Articular chondrocyte of knee joint (primary cell): ENCODE measurements around the gene NHLH1. TPM values are rescaled to one million over a fixed set of nuclear protein-coding genes. Genes with fewer than 3 reads are reported as not detected.

Source experiments
- small RNA-seq: library from RNA; depleted of rRNA; stranded (forward); fragments of <200 nt; gene quantifications from one replicate; pipeline ENCODE3, GENCODE V24; 2012
- total RNA-seq: library from RNA; depleted of rRNA; stranded (reverse); fragments of >200 nt; gene quantifications from 2 replicates; pipeline ENCODE4 v1.2.3, GENCODE V29; 2012

Gene NHLH1
- under 0.01 TPM in 2 replicates for total RNA-seq

GRCh38 chr1:160366731-160367515 lies at the start of gene NHLH1:
NHLH1 (plus strand) TSS chr1:160367071; CDS start chr1:160370732, 3,661 bp downstream.

GRCh38 chr1:160342953-160343869 lies 23.7 kb upstream of the NHLH1 start, which contains the start of the genes COPA and NCSTN:
COPA (minus strand) TSS chr1:160343250; CDS start chr1:160343170, 80 bp downstream.
NCSTN (plus strand) TSS chr1:160343383; CDS start chr1:160343397, 14 bp downstream.

GRCh38 chr1:160400223-160400645 lies 33.4 kb downstream of the NHLH1 start, which contains the start of gene VANGL2:
VANGL2 (plus strand) TSS chr1:160400564; CDS start chr1:160415838, 15,274 bp downstream.

Small RNA genes within 50 kb of the gene (small RNA-seq; reads per million reads assigned to genes)
- gene RF00019 (not detected), gene RNU4-42P (not detected)

Other genes with a start within 250 kb of the NHLH1 start
- gene ATP1A4, start 215.5 kb upstream of the NHLH1 start, total RNA-seq = not detected in 2 replicates
- 0.32 and 0.65 TPM in 2 replicates for gene CASQ1, start 176.5 kb upstream of the NHLH1 start, total RNA-seq
- gene PEA15, start 161.7 kb upstream of the NHLH1 start, total RNA-seq = 258 and 280 TPM in 2 replicates
- 82.7 and 95.8 TPM in 2 replicates for gene DCAF8, start 104.5 kb upstream of the NHLH1 start, total RNA-seq
- gene PEX19, start 81.9 kb upstream of the NHLH1 start, total RNA-seq = 55.7 and 60.0 TPM in 2 replicates
- 268 and 285 TPM in 2 replicates for gene COPA, start 23.8 kb upstream of the NHLH1 start, total RNA-seq
- 116 and 123 TPM in 2 replicates for gene NCSTN, start 23.7 kb upstream of the NHLH1 start, total RNA-seq
- gene VANGL2, start 33.5 kb downstream of the NHLH1 start, total RNA-seq = not detected in 2 replicates
- gene SLAMF6, start 156.2 kb downstream of the NHLH1 start, total RNA-seq = not detected in 2 replicates
- gene CD84, start 212.4 kb downstream of the NHLH1 start, total RNA-seq = not detected in 2 replicates